ENCODE results near the gene KMT2B.

GRCh38 chr19:35730326-35730725, 12.5 kb downstream of the KMT2B start:
- no peak for TF ChIP-seq CTCF (IDR thresholded peaks at IDR 0.05)
- no peak for TF ChIP-seq PRRX2 (CRISPR knock-in tag; IDR thresholded peaks at IDR 0.05)
- TF ChIP-seq STAT6 (CRISPR knock-in tag; conservative IDR thresholded peaks at IDR 0.05; ENCODE audit: low read depth) = no peak
- no peak for TF ChIP-seq MXD4 (CRISPR knock-in tag; IDR thresholded peaks at IDR 0.05; ENCODE audit: borderline replicate concordance)
- no peak for TF ChIP-seq USF2 (CRISPR knock-in tag; IDR thresholded peaks at IDR 0.05)
- TF ChIP-seq ZNF121 (CRISPR knock-in tag; IDR thresholded peaks at IDR 0.05) = no peak
- no peak for TF ChIP-seq MAX (CRISPR knock-in tag; IDR thresholded peaks at IDR 0.05)
- no peak for TF ChIP-seq AFF4 (CRISPR knock-in tag; IDR thresholded peaks at IDR 0.05; ENCODE audit: borderline replicate concordance)
- no peak for TF ChIP-seq ELF4 (CRISPR knock-in tag; IDR thresholded peaks at IDR 0.05; ENCODE audit: low read depth)
